H9 (cell line): ENCODE results near the gene RAD21L1. TPM values are rescaled to one million over a fixed set of nuclear protein-coding genes. Genes with fewer than 3 reads are reported as not detected.
A peak's percentile ranks its signal among the peaks of the same experiment; 100 is the strongest.

Experiments used
- DNase-seq: peaks from one replicate; pipeline ENCODE4 v3.0.0-alpha.2; 2017
- H2AFZ ChIP-seq: one replicate; pipeline ENCODE4 v1.6.1; 2013; ENCODE audit warnings: mild to moderate bottlenecking, low read length, control low read depth, moderate library complexity
- H2AK5ac ChIP-seq: 2 replicates; pipeline ENCODE4 v1.6.1; 2013; ENCODE audit warnings: low read length, control low read depth, mixed read lengths; ENCODE audit not compliant: insufficient read length
- H2BK120ac ChIP-seq: one replicate; pipeline ENCODE4 v1.6.1; 2013; ENCODE audit warnings: low read depth, mild to moderate bottlenecking, low read length, control low read depth, inconsistent platforms; ENCODE audit not compliant: poor library complexity, severe bottlenecking
- H2BK12ac ChIP-seq: 2 replicates; pipeline ENCODE4 v1.6.1; 2013; ENCODE audit warnings: low read length, control low read depth, mixed read lengths, low read depth; ENCODE audit not compliant: insufficient read length
- H2BK15ac ChIP-seq: 2 replicates; pipeline ENCODE4 v1.6.1; 2013; ENCODE audit warnings: low read depth, low read length, control low read depth
- H2BK20ac ChIP-seq: one replicate; pipeline ENCODE4 v1.6.1; 2013; ENCODE audit warnings: low read depth, mild to moderate bottlenecking, low read length, control low read depth, inconsistent platforms; ENCODE audit not compliant: poor library complexity, severe bottlenecking
- H2BK5ac ChIP-seq: 2 replicates; pipeline ENCODE4 v1.6.1; 2013; ENCODE audit warnings: low read length, control low read depth, mixed read lengths; ENCODE audit not compliant: insufficient read length
- H3K14ac ChIP-seq: 2 replicates; pipeline ENCODE4 v1.6.1; 2013; ENCODE audit warnings: low read length, control low read depth; ENCODE audit not compliant: insufficient read depth
- H3K18ac ChIP-seq: 2 replicates; pipeline ENCODE4 v1.6.1; 2013; ENCODE audit warnings: low read depth, mild to moderate bottlenecking, mixed read lengths, low read length, control low read depth; ENCODE audit not compliant: insufficient read length
- H3K23ac ChIP-seq: 2 replicates; pipeline ENCODE4 v1.6.1; 2013; ENCODE audit warnings: low read length, control low read depth, mixed read lengths, low read depth; ENCODE audit not compliant: insufficient read length
- H3K23me2 ChIP-seq: 2 replicates; pipeline ENCODE4 v1.6.1; 2013; ENCODE audit warnings: low read depth, mild to moderate bottlenecking, mixed read lengths, low read length, control low read depth; ENCODE audit not compliant: insufficient read length, poor library complexity, severe bottlenecking
- H3K27ac ChIP-seq: 2 replicates; pipeline ENCODE4 v1.5.1; 2013; ENCODE audit warnings: low read length, control low read depth, mixed read lengths, low read depth; ENCODE audit not compliant: insufficient read length
- H3K27me3 ChIP-seq: 2 replicates; pipeline ENCODE4 v1.6.1; 2013; ENCODE audit warnings: low read length, control low read depth, inconsistent platforms; ENCODE audit not compliant: insufficient read depth
- H3K4ac ChIP-seq: 2 replicates; pipeline ENCODE4 v1.6.1; 2013; ENCODE audit warnings: low read depth, mild to moderate bottlenecking, control low read depth, inconsistent platforms, low read length, moderate library complexity
- H3K4me1 ChIP-seq: 2 replicates; pipeline ENCODE4 v1.6.1; 2013; ENCODE audit warnings: low read length, control low read depth, inconsistent platforms; ENCODE audit not compliant: insufficient read depth
- H3K4me2 ChIP-seq: 2 replicates; pipeline ENCODE4 v1.6.1; 2013; ENCODE audit warnings: low read length, control low read depth, mixed read lengths; ENCODE audit not compliant: insufficient read length, insufficient read depth
- H3K56ac ChIP-seq: 2 replicates; pipeline ENCODE4 v1.6.1; 2013; ENCODE audit warnings: low read depth, mild to moderate bottlenecking, mixed read lengths, low read length, control low read depth; ENCODE audit not compliant: insufficient read length
- H3K79me1 ChIP-seq: 2 replicates; pipeline ENCODE4 v1.6.1; 2013; ENCODE audit warnings: low read depth, mild to moderate bottlenecking, moderate library complexity, low read length, control low read depth, inconsistent platforms; ENCODE audit not compliant: insufficient read depth, poor library complexity, severe bottlenecking
- H3K79me2 ChIP-seq: 2 replicates; pipeline ENCODE4 v1.6.1; 2013; ENCODE audit warnings: low read length, control low read depth, inconsistent platforms; ENCODE audit not compliant: insufficient read depth
- H3K9ac ChIP-seq: 2 replicates; pipeline ENCODE4 v1.6.1; 2013; ENCODE audit warnings: low read length, control low read depth, mixed read lengths; ENCODE audit not compliant: insufficient read length; ENCODE audit errors: extremely low read depth
- H3K9me3 ChIP-seq: one replicate; pipeline ENCODE4 v1.6.1; 2013; ENCODE audit warnings: low read depth, low read length, inconsistent platforms; ENCODE audit not compliant: control insufficient read depth
- H3T11ph ChIP-seq: one replicate; pipeline ENCODE4 v1.6.1; 2013; ENCODE audit warnings: mild to moderate bottlenecking, low read length, control low read depth, inconsistent platforms
- H4K20me1 ChIP-seq: one replicate; pipeline ENCODE4 v1.6.1; 2013; ENCODE audit not compliant: control insufficient read depth, insufficient read length, insufficient read depth
- H4K5ac ChIP-seq: 2 replicates; pipeline ENCODE4 v1.6.1; 2013; ENCODE audit warnings: low read depth, mild to moderate bottlenecking, mixed read lengths, low read length, control low read depth; ENCODE audit not compliant: insufficient read length
- H4K8ac ChIP-seq: replicated peaks from 2 replicates; pipeline ENCODE4 v1.6.1; 2013; ENCODE audit warnings: low read length, control low read depth, mixed read lengths, low read depth; ENCODE audit not compliant: insufficient read length
- H4K91ac ChIP-seq: 2 replicates; pipeline ENCODE4 v1.6.1; 2013; ENCODE audit warnings: low read depth, mild to moderate bottlenecking, moderate library complexity, mixed read lengths, low read length, control low read depth; ENCODE audit not compliant: insufficient read length
- H3K27ac Mint-ChIP-seq, 3 experiments: 2 replicates in 2 of 3; 3 replicates in 1 of 3; pipeline ENCODE4 v1.8.0; 2020 to 2021; ENCODE audit warnings: mixed read lengths in 3 of 3, mild to moderate bottlenecking in 1 of 3, moderate library complexity in 1 of 3
- H3K27me3 Mint-ChIP-seq: 2 replicates; pipeline ENCODE4 v1.8.0; 2021; ENCODE audit warnings: low read depth, mild to moderate bottlenecking, moderate library complexity, mixed read lengths
- H3K36me3 Mint-ChIP-seq, 3 experiments: 2 replicates in 2 of 3; 3 replicates in 1 of 3; pipeline ENCODE4 v1.8.0; 2020 to 2021; ENCODE audit warnings: low read depth in 3 of 3, mixed read lengths in 3 of 3; ENCODE audit not compliant: insufficient read depth in 1 of 3
- H3K4me1 Mint-ChIP-seq, 2 experiments: 2 replicates each; pipeline ENCODE4 v1.8.0; 2020; ENCODE audit warnings: mixed read lengths in 2 of 2
- H3K4me3 Mint-ChIP-seq, 2 experiments: 2 replicates in 1 of 2; 3 replicates in 1 of 2; pipeline ENCODE4 v1.8.0; 2020 to 2021; ENCODE audit warnings: mild to moderate bottlenecking in 2 of 2, mixed read lengths in 2 of 2, moderate library complexity in 1 of 2
- H3K9me3 Mint-ChIP-seq, 2 experiments: 2 replicates in 1 of 2; 3 replicates in 1 of 2; pipeline ENCODE4 v1.8.0; 2020; ENCODE audit warnings: mild to moderate bottlenecking in 2 of 2, mixed read lengths in 2 of 2, moderate library complexity in 1 of 2
- WGBS: extraction: QIAGEN DNeasy Blood & Tissue Kit; methylation state at CpG from one replicate; pipeline ENCODE4 v1.1.7; 2013; ENCODE audit warnings: missing lambda C conversion rate, low lambda C conversion rate, mixed read lengths; ENCODE audit not compliant: insufficient read length; ENCODE audit errors: extremely low coverage; 5-methylcytosine and 5-hydroxymethylcytosine counted together
- total RNA-seq: library from RNA; stranded (reverse); gene quantifications from 2 replicates; pipeline ENCODE4 v1.2.1, GENCODE V29; 2021
- TF ChIP-seq, protein P1 (sequence below): fragments of 200-600 bp; sonication (generic); conservative IDR thresholded peaks from 3 replicates; pipeline ENCODE4 v1.8.0; 2021; ENCODE audit warnings: antibody characterized with exemption, mild to moderate bottlenecking

RAD21L1 gene
- total RNA-seq, 1 experiment from 2014 or later = not detected

DNA sequence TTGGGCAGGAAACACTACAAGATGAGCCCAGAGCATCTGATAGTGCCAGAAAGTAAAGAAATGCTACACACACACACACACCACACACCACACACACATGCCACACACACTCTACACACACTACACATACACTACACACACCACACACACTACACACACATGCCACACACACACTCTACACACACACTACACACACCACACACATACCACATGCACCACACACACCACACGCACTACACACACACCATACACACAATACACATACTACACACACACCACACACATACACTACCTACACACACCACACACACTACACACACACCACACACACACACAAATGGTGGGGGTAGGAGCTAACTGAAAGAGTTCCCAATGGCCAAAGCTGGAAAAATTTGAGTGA is 37.5 kb upstream of the RAD21L1 start:
- peak overlapping the region; percentile 11 for H4K5ac ChIP-seq
- H3K27me3 Mint-ChIP-seq = peaks cover 48% of the 10 kb centered on the region
- H3K4me3 Mint-ChIP-seq = no peak overlapping the region
- H2AFZ ChIP-seq = no peak overlapping the region
- no peak overlapping the region for H3T11ph ChIP-seq
- no peaks in the 10 kb centered on the region for H3K9me3 ChIP-seq
- no peaks in the 10 kb centered on the region for H3K79me1 ChIP-seq
- no peak overlapping the region for H3K9ac ChIP-seq
- H3K4me1 Mint-ChIP-seq = peaks cover 10 to 22% of the 10 kb centered on the region in 2 experiments
- H2BK15ac ChIP-seq = no peak overlapping the region
- no peak overlapping the region for H2BK20ac ChIP-seq
- H2BK12ac ChIP-seq = no peak overlapping the region
- H3K27ac ChIP-seq = no peak overlapping the region
- H3K27me3 ChIP-seq = peaks cover 14% of the 10 kb centered on the region; the same call in 1 of the 2 replicates
- peaks cover 9% of the 10 kb centered on the region; the same call in 1 of the 2 replicates for H3K4me1 ChIP-seq
- no peaks in the 10 kb centered on the region for H3K79me2 ChIP-seq
- H3K23ac ChIP-seq = peak overlapping the region; percentile 5
- TF ChIP-seq, protein P1, sequence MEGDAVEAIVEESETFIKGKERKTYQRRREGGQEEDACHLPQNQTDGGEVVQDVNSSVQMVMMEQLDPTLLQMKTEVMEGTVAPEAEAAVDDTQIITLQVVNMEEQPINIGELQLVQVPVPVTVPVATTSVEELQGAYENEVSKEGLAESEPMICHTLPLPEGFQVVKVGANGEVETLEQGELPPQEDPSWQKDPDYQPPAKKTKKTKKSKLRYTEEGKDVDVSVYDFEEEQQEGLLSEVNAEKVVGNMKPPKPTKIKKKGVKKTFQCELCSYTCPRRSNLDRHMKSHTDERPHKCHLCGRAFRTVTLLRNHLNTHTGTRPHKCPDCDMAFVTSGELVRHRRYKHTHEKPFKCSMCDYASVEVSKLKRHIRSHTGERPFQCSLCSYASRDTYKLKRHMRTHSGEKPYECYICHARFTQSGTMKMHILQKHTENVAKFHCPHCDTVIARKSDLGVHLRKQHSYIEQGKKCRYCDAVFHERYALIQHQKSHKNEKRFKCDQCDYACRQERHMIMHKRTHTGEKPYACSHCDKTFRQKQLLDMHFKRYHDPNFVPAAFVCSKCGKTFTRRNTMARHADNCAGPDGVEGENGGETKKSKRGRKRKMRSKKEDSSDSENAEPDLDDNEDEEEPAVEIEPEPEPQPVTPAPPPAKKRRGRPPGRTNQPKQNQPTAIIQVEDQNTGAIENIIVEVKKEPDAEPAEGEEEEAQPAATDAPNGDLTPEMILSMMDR = no peak
- H2AK5ac ChIP-seq = no peak overlapping the region
- H3K36me3 Mint-ChIP-seq = no peaks in the 10 kb centered on the region
- H3K14ac ChIP-seq = peak overlapping the region; percentile 15; the same call in 1 of the 2 replicates
- H4K20me1 ChIP-seq = no peaks in the 10 kb centered on the region
- H4K8ac ChIP-seq = no peak overlapping the region
- H2BK5ac ChIP-seq = no peak overlapping the region
- H3K56ac ChIP-seq = no peak overlapping the region
- peak overlapping the region; percentile 53 for H3K18ac ChIP-seq
- no peak overlapping the region for H4K91ac ChIP-seq
- H3K27ac Mint-ChIP-seq = no peak overlapping the region
- H3K4me2 ChIP-seq = no peak overlapping the region
- 100% methylated on average over 1 of the region's 1 CpG for WGBS
- DNase-seq = no peak
- H3K23me2 ChIP-seq = peaks cover 4% of the 10 kb centered on the region
- no peaks in the 10 kb centered on the region; a peak in 2 of 5 replicates for H3K9me3 Mint-ChIP-seq
- no peak overlapping the region for H3K4ac ChIP-seq
- H2BK120ac ChIP-seq = no peak overlapping the region
